H1 (cell line): ENCODE data around the gene DOK6. TPM values are rescaled to one million over a fixed set of nuclear protein-coding genes. Genes with fewer than 3 reads are reported as not detected.

Experiments used
- CHD7 ChIP-seq: fragments of 300-600 bp; sonication (generic); IDR thresholded peaks from 2 replicates; pipeline ENCODE4 v1.7.1; 2012; ENCODE audit warnings: low read length, moderate library complexity, mild to moderate bottlenecking, inconsistent platforms; ENCODE audit not compliant: insufficient replicate concordance
- MAX ChIP-seq: IDR thresholded peaks from 2 replicates; pipeline ENCODE4 v1.6.1; 2012; ENCODE audit warnings: inconsistent platforms
- RXRA ChIP-seq: IDR thresholded peaks from 2 replicates; pipeline ENCODE4 v1.6.1; 2011; ENCODE audit warnings: low read depth, mild to moderate bottlenecking, low read length, moderate library complexity; ENCODE audit not compliant: insufficient read depth
- polyA plus RNA-seq, 7 experiments: library from polyadenylated mRNA; depleted of rRNA in 3 of 7; stranded (reverse) in 5 of 7; unstranded in 2 of 7; fragments of >200 nt in 5 of 7; fragments of 200-250 nt in 2 of 7; gene quantifications; 1 replicate in 5 of 7; 2 replicates in 1 of 7; 4 replicates in 1 of 7; pipeline versions ENCODE4 v1.2.1 to v1.2.3, GENCODE V29; 2011 to 2013; ENCODE audit warnings: missing spikeins in 2 of 7, mixed read lengths in 2 of 7
- total RNA-seq: library from RNA; stranded (reverse); fragmentation: NEBNext Ultra II Directional; extraction: Animal tissue kit (Norgen Biotek cat#: 25700); gene quantifications from 2 replicates; pipeline ENCODE4 v1.2.1, GENCODE V29; 2021

DOK6 gene
- total and polyA plus RNA-seq, 2 of the 8 experiments (the other 6 are each of a cell fraction or from before 2014, with no cell fraction given): 0.33 to 0.50 TPM

GRCh38 chr18:69813559-69813958 is 412.9 kb downstream of the DOK6 start (continued):
- TF ChIP-seq CHD7 (no peak), MAX (no peak), RXRA (no peak)
